GM23248 (cell line): ENCODE measurements around the gene LILRA5.
"Not testable (repeated sequence)": the region's sequence is repeated elsewhere in the genome, so short reads cannot be mapped to it uniquely, and the experiment has no call there.

ENCODE experiments used
- EZH2 ChIP-seq: fragments of 200-600 bp; sonication (generic); IDR thresholded peaks from 2 replicates; pipeline ENCODE4 v1.6.1; 2018; ENCODE audit warnings: antibody characterized with exemption, mild to moderate bottlenecking; ENCODE audit not compliant: insufficient read depth, poor library complexity, severe bottlenecking
- EZH2phosphoT487 ChIP-seq: fragments of 200-600 bp; sonication (generic); IDR thresholded peaks from 2 replicates; pipeline ENCODE4 v1.6.1; 2018; ENCODE audit warnings: antibody characterized with exemption, moderate library complexity, mild to moderate bottlenecking, low read depth; ENCODE audit not compliant: insufficient read depth

GRCh38 chr19:54361680-54362422, 48.9 kb upstream of the LILRA5 start:
- not testable (repeated sequence) for TF ChIP-seq EZH2, EZH2phosphoT487
